Activated T-cell treated with anti-CD3 and anti-CD28 coated beads, Interleukin-2, amount 50 U/mL, for 72 hours (primary cell): ENCODE data around the gene NOL9. TPM values are rescaled to one million over a fixed set of nuclear protein-coding genes. Genes with fewer than 3 reads are reported as not detected.

Experiments used
- ATAC-seq, 2 donors: fragments of 150-1000 bp; cut with Tn5 transposase; replicated peaks in 1 of 2; 2 replicates each; pipeline ENCODE4 v1.10.0; 2021; ENCODE audit warnings: moderate library complexity in 2 of 2, mild to moderate bottlenecking in 1 of 2
- DNase-seq, 2 donors: peaks; one replicate each; pipeline ENCODE4 v3.0.0; 2021 to 2022; ENCODE audit warnings: mixed read lengths in 1 of 2
- H3K27ac Mint-ChIP-seq: one replicate; pipeline ENCODE4 v1.8.0; 2022; ENCODE audit warnings: mild to moderate bottlenecking, moderate library complexity, mixed read lengths
- H3K27me3 Mint-ChIP-seq: one replicate; pipeline ENCODE4 v1.8.0; 2022; ENCODE audit warnings: low read depth, mixed read lengths
- H3K36me3 Mint-ChIP-seq, 2 donors: one replicate each; pipeline ENCODE4 v1.8.0; 2022; ENCODE audit warnings: mixed read lengths in 2 of 2, mild to moderate bottlenecking in 1 of 2; ENCODE audit not compliant: insufficient read depth in 2 of 2
- H3K4me1 Mint-ChIP-seq: one replicate; pipeline ENCODE4 v1.8.0; 2022; ENCODE audit warnings: low read depth, mixed read lengths
- H3K4me3 Mint-ChIP-seq, 2 donors: one replicate each; pipeline ENCODE4 v1.8.0; 2022; ENCODE audit warnings: mild to moderate bottlenecking in 2 of 2, mixed read lengths in 2 of 2, moderate library complexity in 2 of 2
- H3K9me3 Mint-ChIP-seq, 2 donors: one replicate each; pipeline ENCODE4 v1.8.0; 2022; ENCODE audit warnings: mixed read lengths in 2 of 2
- total RNA-seq, 2 donors: library from RNA; stranded (reverse); gene quantifications; one replicate each; pipeline ENCODE4 v1.2.3, GENCODE V29; 2022

NOL9 gene
- total RNA-seq, 2 donors from 2014 or later: 35.8 to 42.3 TPM

- DNase-seq (no peak), ATAC-seq (no peak)
- Mint-ChIP-seq H3K4me1 (peaks cover 22% of the 10 kb centered on the region), H3K9me3 (no peaks in the 10 kb centered on the region), H3K27me3 (peaks cover 28% of the 10 kb centered on the region), H3K36me3 (no peaks in the 10 kb centered on the region), H3K27ac (no peak overlapping the region), H3K4me3 (no peak overlapping the region)
Observed at GRCh38 chr1:6488602-6489382, 65.5 kb downstream of the NOL9 start.

DNA sequence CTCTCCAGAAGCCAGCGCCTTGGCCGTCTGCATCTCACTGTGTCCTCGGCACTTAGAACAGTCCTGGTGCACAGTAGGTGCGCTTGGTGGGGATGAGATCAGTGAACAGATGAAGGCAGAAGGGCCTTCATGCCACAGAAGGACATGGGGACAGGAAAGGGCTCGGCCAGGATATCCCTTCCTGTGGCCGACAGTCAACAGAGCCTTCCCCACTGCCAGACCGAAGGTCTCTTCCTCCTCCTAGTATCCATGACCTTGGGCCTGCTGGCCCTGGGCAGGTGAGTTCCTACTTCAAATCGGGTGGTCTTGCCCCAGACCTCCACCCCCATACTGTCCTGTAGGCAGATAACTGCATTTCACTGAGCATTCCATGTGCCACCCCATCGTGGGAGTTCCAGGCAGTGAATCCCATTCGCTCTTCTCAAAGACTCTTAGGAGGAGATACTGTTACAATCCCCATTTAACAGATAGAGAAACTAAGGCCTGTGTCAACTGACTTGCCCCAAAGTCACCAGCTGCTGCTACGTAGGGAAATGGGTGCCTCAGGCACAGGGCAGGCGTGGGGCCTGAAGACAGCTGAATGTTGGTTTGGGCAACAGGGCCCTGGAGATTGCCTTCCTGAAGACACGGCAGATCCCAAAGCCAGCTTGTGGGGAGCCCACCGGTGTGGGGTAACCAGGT lies 66.4 kb downstream of the NOL9 start:
- H3K27me3 Mint-ChIP-seq: peaks cover 28% of the 10 kb centered on the region
- no peak overlapping the region for H3K27ac Mint-ChIP-seq
- peaks cover 22% of the 10 kb centered on the region for H3K4me1 Mint-ChIP-seq
- no peak overlapping the region for H3K4me3 Mint-ChIP-seq
- DNase-seq (no peak), ATAC-seq (no peak)
- no peaks in the 10 kb centered on the region for H3K36me3 Mint-ChIP-seq
- no peaks in the 10 kb centered on the region for H3K9me3 Mint-ChIP-seq

DNA sequence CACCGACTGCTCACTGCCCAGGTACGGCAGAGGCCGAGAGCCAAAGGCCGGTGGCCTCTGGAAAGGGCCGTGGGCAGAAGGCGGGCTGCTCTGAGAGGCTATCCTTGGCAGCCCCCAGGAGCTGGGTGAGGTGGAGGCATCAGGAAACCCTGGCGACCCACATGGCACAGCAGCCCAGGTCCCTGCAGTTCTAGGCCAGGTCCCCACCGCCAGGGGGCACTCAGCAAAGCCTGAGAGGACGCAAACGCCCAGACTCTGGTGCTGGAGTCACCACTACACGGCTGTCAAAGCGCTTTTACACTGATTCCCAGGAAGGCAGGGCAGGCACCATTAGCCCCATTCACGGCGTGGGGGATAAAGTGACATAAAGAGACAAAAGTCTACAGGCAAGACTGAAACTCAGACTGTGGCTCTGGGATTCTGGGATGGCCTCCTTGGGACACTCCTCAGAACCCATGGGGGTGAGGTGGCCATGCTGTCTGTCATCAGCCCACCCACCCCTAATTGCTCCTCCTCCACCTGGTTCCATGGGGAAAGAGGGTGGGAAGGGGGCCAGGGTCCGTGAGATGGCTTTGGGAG lies 67.8 kb downstream of the NOL9 start:
- peak; percentile 90 to 91 for DNase-seq
- H3K4me3 Mint-ChIP-seq: peak overlapping the region; percentile 60 to 78
- H3K4me1 Mint-ChIP-seq: peaks cover 17% of the 10 kb centered on the region
- H3K9me3 Mint-ChIP-seq: no peaks in the 10 kb centered on the region
- H3K36me3 Mint-ChIP-seq: no peaks in the 10 kb centered on the region
- H3K27ac Mint-ChIP-seq: no peak overlapping the region
- peaks cover 28% of the 10 kb centered on the region for H3K27me3 Mint-ChIP-seq
- ATAC-seq: peak; percentile 68 to 71

DNA sequence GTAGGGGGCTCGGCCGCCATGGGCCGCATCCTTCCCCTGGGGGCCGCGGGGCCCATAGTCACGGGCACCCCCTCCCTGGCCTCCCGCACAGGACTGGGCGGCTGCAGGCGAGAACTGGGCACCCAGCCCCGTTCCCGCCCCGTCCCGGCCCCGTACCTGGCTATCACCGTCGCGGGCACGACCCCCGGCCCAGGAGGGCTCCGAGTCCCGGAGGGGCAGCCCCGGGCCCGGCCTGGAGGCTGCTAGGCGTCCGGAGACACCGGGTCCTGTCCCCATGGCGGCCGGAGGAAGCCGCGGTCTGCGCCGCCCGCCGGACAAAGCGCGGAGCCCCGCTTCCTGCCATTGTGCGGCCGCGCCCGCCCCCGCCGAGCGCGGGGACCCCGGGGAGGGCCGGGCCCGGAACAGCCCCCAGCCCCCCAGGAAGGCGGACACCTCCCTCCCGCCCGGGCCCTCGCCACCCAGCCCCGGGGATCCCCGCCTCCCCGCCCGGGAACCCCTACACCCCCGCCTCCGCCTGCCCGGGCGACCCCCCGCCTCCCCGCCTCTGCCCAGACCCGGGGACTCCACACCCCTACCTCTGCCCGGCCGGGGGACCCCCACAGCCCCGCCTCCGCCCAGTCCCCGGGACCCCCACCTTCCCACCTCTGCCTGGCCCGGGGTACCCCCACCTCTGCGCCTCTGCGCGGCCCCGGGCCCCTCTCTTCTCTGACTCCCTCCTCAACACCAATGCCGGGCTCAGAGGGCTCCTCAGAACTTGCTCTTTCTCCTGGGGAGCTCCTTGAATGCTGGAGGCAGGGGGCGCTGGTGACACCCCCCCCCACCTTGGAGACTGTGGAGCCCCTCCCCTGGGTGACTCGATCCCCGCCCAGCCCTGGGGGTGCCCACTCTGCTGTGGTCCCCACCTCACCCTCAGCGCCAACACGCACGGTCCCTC lies 68.9 kb downstream of the NOL9 start:
- Mint-ChIP-seq H3K27ac (no peak overlapping the region), H3K4me1 (peaks cover 12% of the 10 kb centered on the region), H3K36me3 (no peaks in the 10 kb centered on the region), H3K9me3 (no peaks in the 10 kb centered on the region), H3K4me3 (peak overlapping the region; percentile 60 to 78), H3K27me3 (peaks cover 28% of the 10 kb centered on the region)
- ATAC-seq (no peak), DNase-seq (no peak)

DNA sequence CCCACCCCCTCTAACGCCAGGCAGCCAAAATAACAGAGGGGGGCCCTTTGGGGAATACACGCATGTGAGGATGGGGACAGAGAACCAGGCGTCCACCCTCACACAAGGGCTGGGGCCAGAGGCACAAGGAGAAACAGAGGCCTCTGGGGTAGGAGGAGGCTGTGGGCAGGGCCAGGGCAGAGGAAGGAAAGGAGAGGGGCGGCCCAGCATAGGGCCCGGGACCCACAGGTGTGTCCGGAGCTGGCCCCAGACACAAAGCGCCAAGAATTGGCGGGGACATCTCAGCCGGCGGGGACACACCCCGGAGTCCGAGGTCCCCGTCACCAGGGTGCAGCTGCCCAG lies 69.5 kb downstream of the NOL9 start:
- DNase-seq (no peak), ATAC-seq (no peak)
- Mint-ChIP-seq H3K9me3 (no peaks in the 10 kb centered on the region), H3K27ac (no peak overlapping the region), H3K36me3 (no peaks in the 10 kb centered on the region), H3K27me3 (peaks cover 28% of the 10 kb centered on the region), H3K4me1 (peaks cover 12% of the 10 kb centered on the region), H3K4me3 (peak overlapping the region in 1 of 2 donors; percentile 65)

- peaks cover 12% of the 10 kb centered on the region for H3K4me1 Mint-ChIP-seq
- H3K9me3 Mint-ChIP-seq: no peaks in the 10 kb centered on the region
- H3K4me3 Mint-ChIP-seq: no peak overlapping the region
- ATAC-seq (no peak), DNase-seq (no peak)
- H3K27ac Mint-ChIP-seq: no peak overlapping the region
- H3K36me3 Mint-ChIP-seq: no peaks in the 10 kb centered on the region
- H3K27me3 Mint-ChIP-seq: peaks cover 28% of the 10 kb centered on the region
Observed at GRCh38 chr1:6483761-6484117, 70.6 kb downstream of the NOL9 start.

DNA sequence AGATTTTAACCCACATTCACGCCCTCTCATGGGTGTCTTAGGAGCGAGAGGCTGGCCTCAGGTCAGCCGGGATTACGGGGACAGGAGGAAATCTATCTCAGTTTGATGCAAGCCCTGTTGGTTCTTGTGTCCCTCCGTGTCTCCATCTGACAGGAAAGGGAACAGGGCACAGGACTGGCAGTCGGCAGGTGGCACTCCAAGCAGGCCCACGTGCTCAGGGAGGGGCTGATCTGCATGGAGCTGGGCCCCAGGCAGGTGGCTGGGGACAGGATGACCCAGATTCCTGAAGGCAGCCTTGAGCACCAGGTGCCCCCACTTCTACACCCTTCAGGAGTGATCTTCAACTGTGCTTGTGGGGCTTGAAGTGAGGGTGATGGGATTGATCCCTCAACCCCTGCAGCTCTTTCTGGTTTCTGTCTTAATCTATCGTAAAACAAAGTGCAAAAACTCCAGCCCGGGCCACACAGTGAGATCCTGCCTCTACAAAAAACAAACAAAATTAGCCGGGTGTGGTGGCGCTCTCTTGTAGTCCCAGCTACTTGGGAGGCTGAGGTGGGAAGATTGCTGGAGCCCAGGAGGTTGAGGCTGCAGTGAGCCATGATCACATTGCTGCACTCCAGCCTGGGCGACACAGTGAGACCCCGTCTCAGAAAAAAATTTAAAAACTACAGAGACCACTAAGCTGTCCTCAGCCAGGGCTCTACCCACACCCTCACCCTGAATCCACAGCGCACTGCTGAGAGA lies 71.1 kb downstream of the NOL9 start:
- ATAC-seq: no peak

GRCh38 chr1:6481820-6482219 lies 72.5 kb downstream of the NOL9 start:
- H3K9me3 Mint-ChIP-seq: no peaks in the 10 kb centered on the region
- no peaks in the 10 kb centered on the region for H3K36me3 Mint-ChIP-seq
- ATAC-seq (no peak), DNase-seq (no peak)
- no peak overlapping the region for H3K4me3 Mint-ChIP-seq
- H3K27me3 Mint-ChIP-seq: peaks cover 19% of the 10 kb centered on the region
- H3K4me1 Mint-ChIP-seq: peaks cover 12% of the 10 kb centered on the region
- H3K27ac Mint-ChIP-seq: no peak overlapping the region

More for the DNA sequence above, 71.1 kb downstream of the NOL9 start:
- H3K36me3 Mint-ChIP-seq: no peaks in the 10 kb centered on the region
- peaks cover 12% of the 10 kb centered on the region for H3K4me1 Mint-ChIP-seq
- H3K9me3 Mint-ChIP-seq: no peaks in the 10 kb centered on the region
- H3K27me3 Mint-ChIP-seq: peaks cover 28% of the 10 kb centered on the region
- no peak overlapping the region for H3K27ac Mint-ChIP-seq
- H3K4me3 Mint-ChIP-seq: no peak overlapping the region
- no peak for DNase-seq

- Mint-ChIP-seq H3K9me3 (no peaks in the 10 kb centered on the region), H3K4me1 (no peaks in the 10 kb centered on the region)
Observed at GRCh38 chr1:6477039-6477820, 77.1 kb downstream of the NOL9 start.

GRCh38 chr1:6476483-6476882 lies 77.8 kb downstream of the NOL9 start:
- H3K27me3 Mint-ChIP-seq: no peaks in the 10 kb centered on the region
- no peak overlapping the region for H3K4me3 Mint-ChIP-seq
- no peaks in the 10 kb centered on the region for H3K4me1 Mint-ChIP-seq
- H3K27ac Mint-ChIP-seq: no peak overlapping the region
- H3K36me3 Mint-ChIP-seq: no peaks in the 10 kb centered on the region
- ATAC-seq (no peak), DNase-seq (no peak)
- no peaks in the 10 kb centered on the region for H3K9me3 Mint-ChIP-seq

More at GRCh38 chr1:6477039-6477820, 77.1 kb downstream of the NOL9 start:
- DNase-seq (no peak), ATAC-seq (no peak)
- no peaks in the 10 kb centered on the region for H3K27me3 Mint-ChIP-seq
- H3K27ac Mint-ChIP-seq: no peak overlapping the region
- no peak overlapping the region for H3K4me3 Mint-ChIP-seq
- no peaks in the 10 kb centered on the region for H3K36me3 Mint-ChIP-seq

DNA sequence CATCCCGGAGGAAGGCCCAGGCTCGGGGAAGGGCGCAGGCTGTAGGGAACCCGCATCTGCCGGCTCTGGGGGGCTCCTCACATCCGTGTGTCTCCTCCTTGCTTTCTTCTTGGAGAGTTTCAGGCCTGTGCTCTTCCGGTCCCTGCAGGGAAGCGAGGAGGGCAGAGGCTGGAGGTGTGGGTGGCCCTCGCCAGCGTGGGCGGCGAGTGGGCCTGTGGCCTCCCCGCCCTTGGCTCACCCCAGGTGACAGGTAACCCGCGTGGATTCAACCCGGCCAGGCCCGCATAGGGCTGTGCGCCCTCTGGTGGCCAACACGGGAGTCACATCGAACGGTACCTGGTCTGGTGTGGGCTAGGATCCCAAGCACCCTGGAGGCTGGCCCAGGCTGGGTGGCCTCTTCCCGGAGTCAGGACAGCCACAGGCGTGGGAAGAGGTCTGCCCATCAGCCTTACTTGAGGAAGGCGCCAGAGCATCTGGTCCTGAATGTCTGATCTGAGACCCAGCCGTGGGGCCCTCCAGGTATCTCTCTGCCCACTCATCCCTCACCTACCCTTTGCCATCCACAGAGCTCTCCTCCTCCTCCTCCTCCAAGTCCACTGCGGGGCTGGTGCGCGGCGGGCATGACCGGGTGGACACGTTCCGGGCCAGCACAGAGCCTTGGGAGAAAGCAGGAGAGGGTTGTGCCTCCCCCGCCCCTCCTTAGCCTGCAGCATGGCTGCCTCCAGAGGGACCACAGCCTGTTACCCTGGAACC lies 78.8 kb downstream of the NOL9 start:
- ATAC-seq (peak; percentile 91 to 92), DNase-seq (peak; percentile 77 to 82)
- no peaks in the 10 kb centered on the region for H3K27me3 Mint-ChIP-seq
- H3K36me3 Mint-ChIP-seq: no peaks in the 10 kb centered on the region
- H3K4me1 Mint-ChIP-seq: no peaks in the 10 kb centered on the region
- no peaks in the 10 kb centered on the region for H3K9me3 Mint-ChIP-seq
- H3K4me3 Mint-ChIP-seq: no peak overlapping the region
- H3K27ac Mint-ChIP-seq: no peak overlapping the region
